Measurements from ENCODE around the gene ACVR2A.

- TF ChIP-seq POLR2A (IDR thresholded peaks at IDR 0.05) (no peak), CTCF (IDR thresholded peaks at IDR 0.05) (no peak)
These were observed 26.1 kb upstream of the ACVR2A start for GRCh38 chr2:147818741-147819140.
